Natural killer cell (primary cell): ENCODE data around the gene CCDC179. TPM values are rescaled to one million over a fixed set of nuclear protein-coding genes. Genes with fewer than 3 reads are reported as not detected.

Experiments
- ATAC-seq, 3 donors: fragments of 150-1000 bp in 2 of 3; fragments of 200-7000 bp in 1 of 3; cut with Tn5 transposase; 1 replicate in 1 of 3; 2 replicates in 2 of 3; pipeline ENCODE4 v1.10.0; 2021; ENCODE audit warnings: mild to moderate bottlenecking in 2 of 3, moderate library complexity in 2 of 3
- DNase-seq, 2 donors: peaks; one replicate each; pipeline versions ENCODE4 v3.0.0 to v3.0.0-alpha.2; 2013 to 2021; ENCODE audit warnings: mixed read lengths in 1 of 2
- H3K27ac ChIP-seq: one replicate; pipeline ENCODE4 v1.5.1; 2013; ENCODE audit warnings: mild to moderate bottlenecking, low read length
- H3K27me3 ChIP-seq: one replicate; pipeline ENCODE4 v1.6.1; 2013; ENCODE audit warnings: low read length; ENCODE audit not compliant: control insufficient read depth, insufficient read depth
- H3K36me3 ChIP-seq: one replicate; pipeline ENCODE4 v1.6.1; 2013; ENCODE audit warnings: low read length; ENCODE audit not compliant: control insufficient read depth, insufficient read depth
- H3K4me1 ChIP-seq: one replicate; pipeline ENCODE4 v1.6.1; 2013; ENCODE audit warnings: low read length; ENCODE audit not compliant: control insufficient read depth, insufficient read depth
- H3K4me3 ChIP-seq: one replicate; pipeline ENCODE4 v1.5.1; 2013; ENCODE audit warnings: low read length
- H3K9me3 ChIP-seq: one replicate; pipeline ENCODE4 v1.6.1; 2013; ENCODE audit warnings: low read length; ENCODE audit not compliant: control insufficient read depth, insufficient read depth
- H3K27ac Mint-ChIP-seq, 2 donors: one replicate each; pipeline ENCODE4 v1.8.0; 2022; ENCODE audit warnings: mild to moderate bottlenecking in 2 of 2, mixed read lengths in 2 of 2, moderate library complexity in 1 of 2
- H3K27me3 Mint-ChIP-seq, 2 donors: one replicate each; pipeline ENCODE4 v1.8.0; 2022; ENCODE audit warnings: low read depth in 2 of 2, mixed read lengths in 2 of 2
- H3K36me3 Mint-ChIP-seq: one replicate; pipeline ENCODE4 v1.8.0; 2022; ENCODE audit warnings: mixed read lengths
- H3K4me1 Mint-ChIP-seq, 2 donors: one replicate each; pipeline ENCODE4 v1.8.0; 2022; ENCODE audit warnings: mixed read lengths in 2 of 2
- H3K4me3 Mint-ChIP-seq: one replicate; pipeline ENCODE4 v1.8.0; 2022; ENCODE audit warnings: mild to moderate bottlenecking, moderate library complexity, mixed read lengths
- H3K9me3 Mint-ChIP-seq, 2 donors: one replicate each; pipeline ENCODE4 v1.8.0; 2022; ENCODE audit warnings: mixed read lengths in 2 of 2
- CTCF ChIP-seq: fragments of 200-600 bp; IDR thresholded peaks from one replicate; pipeline ENCODE4 v1.8.0; 2022; ENCODE audit warnings: antibody characterized with exemption
- WGBS: methylation state at CpG from one replicate; pipeline ENCODE4 v1.1.7; 2013; ENCODE audit warnings: missing lambda C conversion rate; ENCODE audit not compliant: insufficient coverage; 5-methylcytosine and 5-hydroxymethylcytosine counted together
- intact Hi-C: fragments of 100-400 bp; cut with micrococcal nuclease; formaldehyde crosslinking; loops from one replicate; pipeline ENCODE4 v1.14.2; 2022
- total RNA-seq, 4 donors: library from RNA; stranded (reverse); fragments of 120-200 nt in 1 of 4; gene quantifications; one replicate each; pipeline versions ENCODE4 v1.2.3 to v1.2.4, GENCODE V29; 2013 to 2022

The CCDC179 gene
- total RNA-seq, 3 donors from 2014 or later (not counting 1 experiment from before 2014, with no cell fraction given): not detected

GRCh38 chr11:22859756-22860155 lies 518 bp downstream of the CCDC179 start:
- WGBS: 79% methylated on average over 6 of the region's 6 CpGs
- Mint-ChIP-seq H3K36me3 (no peaks in the 10 kb centered on the region), H3K4me1 (no peaks in the 10 kb centered on the region), H3K9me3 (no peaks in the 10 kb centered on the region), H3K27me3 (peaks cover 0 to 4% of the 10 kb centered on the region in 2 donors), H3K27ac (no peak overlapping the region), H3K4me3 (no peak overlapping the region)
- no peak for DNase-seq
- intact Hi-C loops: no loop called here
- Histone ChIP-seq H3K4me3 (no peak overlapping the region), H3K4me1 (no peaks in the 10 kb centered on the region), H3K9me3 (no peaks in the 10 kb centered on the region), H3K27ac (no peak overlapping the region), H3K27me3 (no peaks in the 10 kb centered on the region), H3K36me3 (no peaks in the 10 kb centered on the region)
- TF ChIP-seq CTCF: no peak
- peak in 1 of 3 donors; percentile 14 for ATAC-seq

GRCh38 chr11:22851477-22851876 lies 8.8 kb downstream of the CCDC179 start:
- H3K9me3 Mint-ChIP-seq: peaks cover 0 to 3% of the 10 kb centered on the region in 2 donors
- H3K4me1 Mint-ChIP-seq: no peaks in the 10 kb centered on the region
- Histone ChIP-seq H3K9me3 (no peaks in the 10 kb centered on the region), H3K27ac (no peak overlapping the region), H3K4me3 (no peak overlapping the region), H3K4me1 (no peaks in the 10 kb centered on the region), H3K36me3 (no peaks in the 10 kb centered on the region), H3K27me3 (no peaks in the 10 kb centered on the region)
- DNase-seq (no peak), ATAC-seq (no peak)
- H3K27me3 Mint-ChIP-seq: peaks cover 7 to 9% of the 10 kb centered on the region in 2 donors
- H3K27ac Mint-ChIP-seq: no peak overlapping the region
- H3K4me3 Mint-ChIP-seq: no peak overlapping the region
- intact Hi-C loops: no loop called here
- TF ChIP-seq CTCF: no peak
- no peaks in the 10 kb centered on the region for H3K36me3 Mint-ChIP-seq

- Histone ChIP-seq H3K27ac (no peak overlapping the region), H3K36me3 (no peaks in the 10 kb centered on the region), H3K4me3 (no peak overlapping the region), H3K9me3 (no peaks in the 10 kb centered on the region), H3K27me3 (no peaks in the 10 kb centered on the region), H3K4me1 (no peaks in the 10 kb centered on the region)
- H3K4me1 Mint-ChIP-seq: no peaks in the 10 kb centered on the region
- no CpG with 5 or more reads among the region's 1 CpG for WGBS
- intact Hi-C loops: no loop called here
- H3K9me3 Mint-ChIP-seq: no peaks in the 10 kb centered on the region
- H3K36me3 Mint-ChIP-seq: no peaks in the 10 kb centered on the region
- DNase-seq (no peak), ATAC-seq (no peak)
- no peak for TF ChIP-seq CTCF
- no peak overlapping the region for H3K27ac Mint-ChIP-seq
- H3K27me3 Mint-ChIP-seq: no peaks in the 10 kb centered on the region
- no peak overlapping the region for H3K4me3 Mint-ChIP-seq
These were observed 13.5 kb downstream of the CCDC179 start for GRCh38 chr11:22846726-22847125.

- H3K9me3 ChIP-seq: no peaks in the 10 kb centered on the region
- peaks cover 3% of the 10 kb centered on the region for H3K4me1 ChIP-seq
- no peaks in the 10 kb centered on the region for H3K36me3 ChIP-seq
- Mint-ChIP-seq H3K36me3 (no peaks in the 10 kb centered on the region), H3K27ac (no peak overlapping the region), H3K4me1 (peaks cover 15 to 19% of the 10 kb centered on the region in 2 donors), H3K27me3 (no peaks in the 10 kb centered on the region), H3K9me3 (no peaks in the 10 kb centered on the region), H3K4me3 (no peak overlapping the region)
- no peak overlapping the region for H3K4me3 ChIP-seq
- H3K27ac ChIP-seq: no peak overlapping the region
- H3K27me3 ChIP-seq: no peaks in the 10 kb centered on the region
- 83% methylated on average over 3 of the region's 3 CpGs for WGBS
- DNase-seq (no peak), ATAC-seq (no peak)
- no peak for TF ChIP-seq CTCF
- intact Hi-C loops: no loop called here
These were observed 27.8 kb downstream of the CCDC179 start for GRCh38 chr11:22832315-22833015.
